WI38 (cell line): ENCODE measurements around the gene TCAP.
A peak's percentile ranks its signal among the peaks of the same experiment; 100 is the strongest.

Source experiments
- H3K4me3 ChIP-seq: 2 replicates; pipeline ENCODE4 v1.5.1; 2011; ENCODE audit warnings: low read depth, mild to moderate bottlenecking, control low read depth, low read length
- CTCF ChIP-seq: IDR thresholded peaks from 2 replicates; pipeline ENCODE4 v1.5.1; 2012; ENCODE audit warnings: low read depth, mild to moderate bottlenecking, control low read depth, low read length

Gene TCAP

DNA sequence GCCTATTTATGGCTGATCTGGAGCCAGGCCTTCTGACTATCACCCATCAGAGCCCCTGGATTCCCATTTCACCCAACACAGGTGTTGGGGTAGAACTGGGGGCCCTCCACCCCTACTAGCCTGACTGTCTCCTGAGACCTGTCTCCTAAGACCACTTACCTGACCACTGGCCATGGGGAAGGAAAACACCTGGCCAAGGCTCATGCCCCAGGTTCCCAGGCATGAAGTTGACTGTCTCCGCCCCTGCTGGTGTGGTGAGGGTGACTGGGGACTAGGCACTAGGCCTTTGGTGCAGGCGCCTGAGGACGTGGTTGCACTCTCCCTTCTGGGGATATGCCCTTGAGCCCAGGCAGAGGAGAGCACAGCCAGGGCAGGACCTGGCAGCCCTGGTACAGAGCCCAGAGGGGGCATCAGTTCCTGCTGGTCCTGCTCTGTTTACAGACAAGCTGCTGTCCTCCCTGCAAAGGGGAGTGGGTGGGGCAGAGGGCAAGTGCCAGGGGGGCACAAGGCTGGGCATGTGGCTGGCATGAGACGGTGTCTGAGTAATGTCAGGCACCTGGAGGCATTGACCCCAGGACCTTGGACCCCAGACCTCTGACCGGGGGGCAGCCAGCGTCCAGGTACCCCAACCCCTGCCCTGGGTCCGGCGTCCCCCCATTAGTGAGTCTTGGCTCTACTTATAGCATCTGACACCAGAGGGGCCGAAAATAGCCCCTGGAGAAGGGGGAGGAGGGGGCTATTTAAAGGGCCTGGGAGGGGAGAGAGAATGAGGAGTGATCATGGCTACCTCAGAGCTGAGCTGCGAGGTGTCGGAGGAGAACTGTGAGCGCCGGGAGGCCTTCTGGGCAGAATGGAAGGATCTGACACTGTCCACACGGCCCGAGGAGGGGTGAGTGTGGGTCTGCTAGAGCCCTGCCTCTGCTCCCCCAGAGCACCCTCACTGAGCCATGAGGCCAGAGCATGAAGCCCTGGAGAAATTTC lies at the start of gene TCAP:
TCAP (plus strand) TSS at position 769 of the 981 bp plus-strand sequence; CDS start at position 780, 11 bp downstream.
- TF ChIP-seq CTCF = no peak
- H3K4me3 ChIP-seq = no peak within 1 kb of the TSS

- H3K4me3 ChIP-seq = no peak overlapping the region
- no peak for TF ChIP-seq CTCF
Observed at GRCh38 chr17:39615434-39615833, 49.7 kb upstream of the TCAP start.

DNA sequence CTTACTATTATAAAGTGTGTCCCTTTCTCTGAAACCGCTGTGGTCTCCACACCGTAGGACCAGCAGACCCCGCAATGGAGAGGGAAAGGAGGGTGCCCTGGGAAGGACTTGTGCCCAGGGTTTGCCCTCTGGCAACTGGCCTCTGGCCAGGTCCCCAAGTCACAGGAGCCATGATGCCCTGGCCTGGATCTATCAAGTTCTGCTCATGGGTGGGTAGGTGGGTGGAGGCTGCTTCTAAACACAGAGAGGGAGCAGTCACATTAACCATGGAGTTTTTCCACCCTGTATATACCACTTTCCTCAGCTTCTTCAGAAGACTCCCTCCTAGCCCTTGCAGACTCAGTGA lies 48.1 kb upstream of the TCAP start:
- no peak overlapping the region; the same call in 1 of the 2 replicates for H3K4me3 ChIP-seq
- no peak for TF ChIP-seq CTCF

DNA sequence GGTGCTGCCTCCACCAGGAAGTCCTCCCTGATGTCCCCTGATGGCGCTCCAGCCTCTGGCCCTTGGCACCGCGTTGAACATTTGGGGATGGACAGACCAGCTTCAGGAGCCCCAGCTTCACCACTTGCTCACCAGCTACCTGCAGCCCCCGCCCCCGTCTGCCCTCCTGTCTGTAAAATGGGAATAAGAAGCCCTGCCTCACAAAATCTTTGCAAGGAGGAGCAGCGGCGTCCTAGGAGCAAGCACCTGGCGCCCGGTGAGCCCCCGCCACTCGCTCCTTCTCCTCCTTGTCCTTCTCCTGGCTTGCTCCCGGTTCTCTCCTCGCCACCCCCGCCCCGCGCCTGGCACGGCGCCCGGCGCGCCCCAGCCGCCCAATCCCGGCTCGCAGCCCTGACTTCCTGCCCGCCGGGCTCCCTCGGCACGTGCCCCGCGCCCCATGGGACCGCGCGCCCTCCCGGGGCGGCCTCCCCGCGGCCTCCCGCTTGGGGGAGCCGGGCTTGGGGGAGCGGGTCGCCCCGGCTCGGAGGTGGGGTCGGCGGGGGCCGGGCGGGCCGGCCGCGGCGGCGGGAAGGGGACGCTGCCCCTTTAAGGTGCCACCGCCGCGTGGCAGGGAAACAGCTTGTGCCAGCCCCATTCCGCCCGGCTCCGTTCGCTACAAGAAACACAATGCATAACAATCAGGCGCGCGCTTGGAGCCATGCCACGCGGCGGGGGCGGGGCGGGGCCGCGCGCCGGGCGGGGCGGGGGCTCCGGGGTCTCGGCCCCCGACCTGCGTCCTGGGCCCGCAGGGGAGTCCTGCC lies 47.5 kb upstream of the TCAP start:
- no peak for TF ChIP-seq CTCF

GRCh38 chr17:39618246-39618913 lies 46.8 kb upstream of the TCAP start:
- H3K4me3 ChIP-seq = peak overlapping the region; percentile 58
- no peak for TF ChIP-seq CTCF

More for the DNA sequence above, 47.5 kb upstream of the TCAP start:
- H3K4me3 ChIP-seq = peak overlapping the region; percentile 58

DNA sequence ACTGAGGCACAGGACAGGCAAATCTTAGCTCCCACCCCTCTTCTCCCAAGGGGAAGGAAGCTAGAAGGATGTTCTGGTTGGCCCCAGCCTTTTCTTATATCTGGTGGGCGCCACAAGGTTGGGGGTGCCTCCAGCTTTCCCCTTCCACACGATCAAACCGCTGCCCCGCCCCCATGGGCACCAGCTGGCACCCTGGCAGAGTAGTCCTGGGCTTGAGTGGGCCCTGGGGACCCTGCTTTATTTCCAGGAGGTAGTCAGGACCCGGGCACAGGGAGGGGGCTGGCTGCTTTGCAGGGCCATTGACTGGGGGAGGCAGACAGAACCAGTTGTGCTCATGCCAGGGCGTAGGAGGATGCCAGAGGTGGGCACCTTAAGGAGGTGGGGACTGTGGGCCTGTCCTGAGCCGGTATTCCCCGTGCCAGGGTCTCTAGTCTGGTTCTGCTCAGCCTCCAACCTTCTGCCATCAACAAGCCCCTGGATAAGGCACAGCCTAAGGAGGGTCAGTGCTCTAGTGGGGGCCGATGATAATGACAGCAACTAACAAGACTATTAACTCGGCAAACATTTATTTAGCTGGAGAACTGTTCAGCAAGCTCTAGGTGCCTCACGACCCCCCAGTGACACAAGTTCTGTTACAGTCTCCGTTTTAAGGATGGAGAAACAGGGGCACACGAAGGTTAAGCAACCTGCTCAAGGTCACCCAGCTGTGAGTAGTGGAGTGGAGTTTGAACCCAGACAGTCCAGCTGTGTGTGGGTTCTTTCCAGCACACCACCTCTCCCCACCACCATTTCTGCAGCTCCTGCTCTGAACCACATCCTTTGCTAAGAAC lies 46.0 kb upstream of the TCAP start:
- TF ChIP-seq CTCF = no peak
- H3K4me3 ChIP-seq = peak overlapping the region; percentile 58; the same call in 1 of the 2 replicates
